Ecto neural progenitor cell (in vitro differentiated cells): ENCODE results near the gene PCDHGA2.
A peak's percentile ranks its signal among the peaks of the same experiment; 100 is the strongest.

ENCODE experiments used
- DNase-seq: peaks from one replicate; pipeline ENCODE4 v3.0.0-alpha.2; 2018; ENCODE audit warnings: low spot score

The PCDHGA2 gene

GRCh38 chr5:141383345-141383744 is 44.8 kb downstream of the PCDHGA2 start:
- DNase-seq = no peak

GRCh38 chr5:141384471-141385267 is 46.1 kb downstream of the PCDHGA2 start:
- DNase-seq = no peak

- peak; percentile 73 for DNase-seq
Observed at GRCh38 chr5:141387557-141388311, 49.2 kb downstream of the PCDHGA2 start, which contains the start of gene PCDHGB4. Gene PCDHGB4, plus strand, starts transcription at chr5:141387698. Its CDS starts 187 bp downstream, at chr5:141387885.

GRCh38 chr5:141388661-141389060 is 50.1 kb downstream of the PCDHGA2 start:
- DNase-seq = no peak

GRCh38 chr5:141389153-141390042 is 50.8 kb downstream of the PCDHGA2 start:
- DNase-seq = no peak

GRCh38 chr5:141392429-141393198 is 54.1 kb downstream of the PCDHGA2 start, which contains the start of gene PCDHGA8:
Gene PCDHGA8, plus strand, starts transcription at chr5:141392633. Its CDS starts 181 bp downstream, at chr5:141392814.
- DNase-seq = no peak
